HG03103 (cell line): ENCODE measurements around the gene POLR3H.

Experiments used
- ATAC-seq: cut with Tn5 transposase; IDR thresholded peaks from one replicate; pipeline ENCODE4 v1.9.1; 2021; ENCODE audit warnings: low read depth; ENCODE audit not compliant: unreplicated experiment

The POLR3H gene

DNA sequence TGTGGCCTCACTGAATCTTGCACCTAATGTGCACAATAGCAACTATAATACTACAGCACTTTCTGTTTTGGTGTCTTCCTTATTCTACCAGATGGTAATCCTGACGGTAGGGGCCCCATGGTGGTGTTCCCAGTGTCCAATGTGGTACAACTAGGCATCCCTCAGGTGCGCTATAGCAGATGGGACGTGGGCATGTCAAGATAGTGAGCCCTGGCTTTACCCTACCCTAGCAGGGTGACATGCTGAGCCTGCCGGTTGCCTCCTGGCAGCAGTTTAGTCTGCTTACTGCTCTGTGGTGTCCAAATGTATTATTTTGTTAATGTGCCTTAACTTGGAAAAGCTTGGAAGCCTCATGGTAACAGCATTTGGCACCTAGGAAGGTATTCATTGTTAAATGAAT is 56.2 kb downstream of the POLR3H start:
- ATAC-seq, result no peak

DNA sequence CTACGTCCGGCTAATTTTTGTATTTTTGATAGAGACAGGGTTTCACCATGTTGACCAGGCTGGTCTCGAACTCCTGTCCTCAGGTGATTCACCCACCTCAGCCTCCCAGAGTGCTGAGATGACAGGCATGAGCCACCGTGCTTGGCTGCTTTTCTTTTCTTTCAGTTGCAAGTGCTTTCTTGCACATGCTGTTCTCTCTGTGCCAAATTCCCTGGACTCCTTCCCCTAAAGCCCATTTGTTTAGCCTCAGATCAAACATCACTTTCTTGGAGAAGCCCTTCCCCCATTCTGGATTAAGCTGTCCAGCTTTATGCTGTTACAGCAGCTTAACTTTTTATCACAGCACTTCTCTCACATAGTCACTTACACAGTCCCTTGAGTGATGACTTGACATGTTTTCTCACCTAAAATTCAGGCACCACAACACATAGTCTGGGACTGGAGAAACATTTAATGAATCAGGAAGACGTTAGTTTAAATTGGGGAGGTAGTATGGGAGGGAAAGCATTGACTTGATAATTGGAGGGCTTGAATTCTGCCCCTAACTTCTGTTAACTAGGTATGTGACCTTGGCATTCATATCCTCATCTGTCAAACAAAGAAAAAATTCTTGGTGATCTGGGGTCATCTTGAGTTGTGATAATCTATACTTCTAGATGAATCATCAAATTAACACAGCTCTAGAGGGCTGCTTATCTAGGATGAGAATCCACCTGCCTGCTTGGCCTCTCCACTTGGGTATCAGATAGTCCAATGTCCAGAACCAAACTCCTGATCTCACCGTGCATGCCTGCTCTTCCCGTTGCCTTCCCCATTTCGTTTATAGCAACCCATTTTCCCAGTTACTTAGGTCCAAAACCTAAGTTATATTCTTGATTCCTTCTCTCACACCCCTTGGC is 57.0 kb downstream of the POLR3H start:
- no peak for ATAC-seq

DNA sequence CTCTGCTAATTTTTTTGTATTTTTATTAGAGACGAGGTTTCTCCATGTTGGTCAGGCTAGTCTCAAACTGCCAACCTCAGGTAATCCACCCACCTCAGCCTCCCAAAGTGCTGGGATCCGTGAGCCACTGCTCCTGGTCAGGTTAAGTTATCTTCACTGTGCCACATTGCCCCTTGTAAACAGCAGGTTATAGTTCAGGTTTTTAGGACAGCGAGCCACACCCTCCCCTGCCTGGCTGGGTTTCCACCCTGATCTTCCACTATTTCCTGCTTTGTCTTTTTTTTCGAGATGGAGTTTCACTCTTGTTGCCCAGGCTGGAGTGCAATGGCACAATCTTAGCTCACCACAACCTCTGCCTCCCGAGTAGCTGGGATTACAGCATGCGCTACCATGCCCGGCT is 59.2 kb downstream of the POLR3H start:
- ATAC-seq, result no peak

DNA sequence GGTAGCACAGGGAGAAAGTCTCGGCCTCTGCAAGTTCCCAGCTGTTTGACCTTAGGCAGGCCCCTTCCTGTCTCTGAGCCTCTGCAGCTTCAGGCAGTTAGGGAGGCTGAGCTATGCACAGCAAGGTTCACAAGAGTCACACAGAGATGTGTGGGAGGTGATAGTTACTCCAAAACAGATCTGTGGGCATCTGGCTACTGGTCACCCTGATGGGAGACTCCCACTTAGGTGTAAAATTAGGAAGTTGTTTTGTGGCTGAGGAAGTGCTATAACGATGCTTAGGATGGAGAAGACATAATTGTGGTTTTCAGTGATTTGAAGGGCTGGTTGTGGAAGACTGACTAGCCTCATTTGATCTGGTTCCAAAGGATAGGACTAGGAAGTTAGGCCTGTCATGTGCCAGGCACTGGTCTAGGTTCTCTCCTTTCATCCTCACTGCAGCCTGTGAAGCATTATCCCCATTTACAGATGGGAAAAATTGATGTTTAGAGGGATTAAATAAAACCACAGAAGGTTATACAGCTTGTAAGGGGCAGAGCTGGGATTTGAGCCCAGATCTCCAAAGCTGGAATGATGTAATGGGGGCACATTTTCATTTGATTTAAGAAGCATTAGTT is 61.8 kb downstream of the POLR3H start:
- ATAC-seq, result no peak

DNA sequence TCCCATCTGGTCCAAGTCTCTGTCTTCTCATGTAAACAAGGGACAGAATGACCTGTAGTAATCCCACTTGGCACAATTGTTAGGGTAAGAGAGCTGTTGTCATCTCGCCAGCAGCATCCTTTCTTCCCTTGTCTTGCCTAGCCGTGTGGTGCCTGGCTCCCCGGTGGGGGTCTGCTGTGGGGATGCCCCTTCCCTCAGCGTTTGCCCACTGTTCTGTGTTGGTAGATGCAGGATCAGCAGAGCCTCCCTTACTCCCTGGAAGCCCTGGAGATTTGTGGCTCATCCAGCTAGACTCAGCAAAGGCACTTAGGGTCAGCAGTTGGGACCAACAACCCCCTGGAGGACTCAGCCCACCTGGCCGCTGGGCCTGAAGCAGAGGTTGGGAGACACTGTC is 62.3 kb downstream of the POLR3H start:
- no peak for ATAC-seq

DNA sequence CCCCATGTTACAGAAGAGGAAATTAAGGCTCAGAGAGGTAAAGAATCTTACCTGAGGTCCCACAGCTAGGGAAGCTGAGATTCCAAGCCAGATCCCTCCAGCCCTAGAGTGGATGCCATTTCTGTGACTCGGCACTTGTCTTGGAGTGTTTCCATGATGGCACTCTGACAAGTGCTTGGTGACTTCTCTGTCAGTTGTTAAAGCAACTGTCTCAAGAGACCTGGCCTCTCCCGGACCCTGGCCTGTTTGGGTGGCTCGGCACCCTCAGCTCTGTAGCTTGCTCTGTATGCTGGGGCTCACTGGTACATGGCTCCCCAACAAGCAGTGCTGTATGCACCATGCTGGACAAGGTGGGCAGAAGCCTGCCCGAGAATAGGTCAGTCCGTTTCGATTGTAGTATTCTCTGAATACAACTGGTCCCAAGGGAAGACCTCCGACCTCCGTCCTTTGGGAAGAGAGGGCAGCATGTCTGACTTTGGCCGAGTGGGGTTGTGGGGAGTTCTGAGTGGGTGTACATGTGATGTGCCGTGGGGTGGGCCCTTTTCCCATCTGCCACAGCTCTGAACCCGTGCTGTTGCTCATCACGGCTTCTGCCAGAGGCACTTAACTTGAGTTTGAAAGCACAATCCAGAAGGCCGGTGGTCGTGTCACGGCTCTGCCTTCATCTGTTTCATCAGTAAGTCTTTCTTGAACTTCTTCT is 63.0 kb downstream of the POLR3H start:
- ATAC-seq, result no peak

DNA sequence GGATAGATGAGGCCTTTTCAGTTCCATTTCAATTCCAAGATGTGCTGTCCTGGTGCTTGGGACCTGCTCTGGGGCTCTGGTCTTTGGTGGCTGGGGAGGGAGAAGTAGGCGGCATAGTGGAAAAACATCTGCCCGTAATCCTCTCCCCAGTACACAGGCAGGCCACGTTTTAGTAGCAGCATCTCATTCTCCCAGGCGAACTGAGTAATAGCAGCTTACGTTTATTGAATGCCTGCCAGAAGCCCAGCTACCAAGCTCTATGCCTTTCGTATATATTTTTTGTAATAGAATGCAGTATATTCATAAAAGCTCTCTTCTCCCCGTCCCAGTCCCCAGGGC is 63.9 kb downstream of the POLR3H start:
- ATAC-seq, result no peak

DNA sequence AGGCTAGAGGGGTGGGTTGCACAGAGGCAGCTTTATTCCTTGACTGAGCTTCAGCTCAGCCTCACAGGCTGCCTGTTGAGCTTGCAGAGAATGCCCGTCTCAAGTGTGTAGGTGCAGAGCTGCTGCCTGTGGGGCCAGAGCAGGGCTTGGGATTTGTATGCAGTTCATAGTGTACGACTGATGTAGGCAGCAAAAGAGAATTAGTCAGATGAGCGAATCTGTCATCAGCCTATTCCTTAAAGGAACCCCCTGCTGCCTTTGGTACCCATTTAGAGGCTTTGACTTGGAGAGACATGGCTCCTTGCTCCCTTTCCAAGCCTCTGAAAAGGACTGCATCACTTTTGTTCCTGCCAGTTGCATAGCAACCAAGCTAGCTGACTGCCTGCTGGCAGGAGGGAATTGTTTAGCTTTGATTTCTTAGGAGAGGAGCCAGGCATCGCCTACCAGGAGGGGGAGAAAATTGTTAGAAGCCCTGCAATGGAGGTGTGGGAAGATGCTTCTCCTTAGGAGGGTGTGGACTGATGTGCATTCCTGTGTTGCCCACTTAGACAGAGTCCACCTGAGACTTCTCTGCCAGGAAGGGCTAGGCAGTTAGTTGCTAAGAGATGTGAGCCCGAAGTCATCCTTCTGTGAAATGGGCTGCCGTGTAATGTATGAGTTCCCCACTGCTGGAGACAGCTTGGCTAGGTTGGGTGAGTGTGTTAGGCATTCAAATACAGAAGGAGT is 64.4 kb downstream of the POLR3H start:
- ATAC-seq, result no peak

DNA sequence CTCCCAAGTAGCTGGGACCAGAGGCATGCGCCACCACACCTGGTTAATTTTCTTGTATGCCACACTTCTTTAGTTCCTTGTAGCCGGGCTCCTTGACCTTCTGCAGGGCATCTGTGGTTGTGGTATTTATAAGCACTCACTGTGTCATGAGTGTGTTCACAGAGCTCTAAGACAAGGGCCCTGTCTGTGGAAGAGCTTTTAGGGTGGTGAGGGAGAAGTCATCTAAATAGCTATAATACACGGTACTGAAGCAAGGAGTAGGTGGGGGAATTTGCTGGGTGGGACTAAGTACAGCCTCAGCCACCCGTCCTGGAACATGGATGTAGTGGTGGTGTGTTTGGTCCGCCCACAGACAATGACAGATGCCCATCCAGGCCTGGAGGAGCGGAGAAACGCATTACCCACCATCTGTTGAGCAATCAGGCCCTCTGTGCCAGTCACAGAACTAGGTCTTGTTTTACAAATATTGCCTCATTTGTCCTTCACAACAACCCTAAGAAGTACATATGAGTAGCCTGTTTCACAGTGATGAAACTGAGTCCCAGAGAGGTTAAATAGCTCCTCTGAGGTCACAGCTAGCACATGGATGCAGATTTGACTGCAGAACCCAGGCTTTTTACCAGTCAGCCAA is 65.3 kb downstream of the POLR3H start:
- ATAC-seq, result no peak

DNA sequence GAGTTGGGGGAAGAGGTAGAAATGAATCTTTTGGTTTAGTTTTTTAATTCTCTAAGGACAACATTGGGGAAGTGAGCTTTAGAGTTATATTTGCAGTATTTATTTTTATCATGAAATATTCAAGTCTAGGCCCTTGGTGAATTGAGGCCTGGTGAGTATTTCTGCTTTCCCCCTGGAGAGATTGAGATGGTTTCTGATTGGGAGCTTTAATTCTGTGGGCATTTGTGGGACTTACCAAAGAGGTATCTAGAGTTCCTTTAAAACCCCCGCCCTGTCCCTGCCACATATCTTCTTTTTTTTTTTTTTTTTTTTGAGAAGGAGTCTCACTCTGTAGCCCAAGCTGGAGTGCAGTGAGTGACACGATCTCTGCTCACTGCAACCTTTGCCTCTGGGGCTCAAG is 65.8 kb downstream of the POLR3H start:
- ATAC-seq, result no peak
